GM12892 (cell line): Measurements from ENCODE around the gene FXYD3.

ENCODE experiments used
- POLR2A ChIP-seq: IDR thresholded peaks from 2 replicates; pipeline ENCODE4 v1.6.1; 2011; ENCODE audit warnings: low read depth, low read length, control low read depth
- POLR2AphosphoS5 ChIP-seq: IDR thresholded peaks from 2 replicates; pipeline ENCODE4 v1.6.1; 2011; ENCODE audit warnings: low read depth, low read length, control low read depth
- TAF1 ChIP-seq: IDR thresholded peaks from 2 replicates; pipeline ENCODE4 v1.6.1; 2011; ENCODE audit warnings: low read depth, mild to moderate bottlenecking, control low read depth, low read length, borderline replicate concordance

GRCh38 chr19:35156673-35157014, 41.0 kb downstream of the FXYD3 start:
- TF ChIP-seq TAF1 (no peak), POLR2A (no peak), POLR2AphosphoS5 (no peak)
